ENCODE data around the gene POMC. TPM values are rescaled to one million over a fixed set of nuclear protein-coding genes. Genes with fewer than 3 reads are reported as not detected.

Gene POMC
- total and polyA plus RNA-seq, 2 of the 4 experiments (the other 2 are of a cell fraction): 0.17 TPM; not detected in 1

GRCh38 chr2:25187729-25188350 is 19.5 kb upstream of the POMC start:
- Histone ChIP-seq H3K23ac (ENCODE audit: low read depth, low read length) (no peak overlapping the region), H3K9ac (ENCODE audit: low read depth, low read length) (no peak overlapping the region), H3K4me3 (ENCODE audit: insufficient read depth, low read depth, low read length) (no peak overlapping the region), H4K5ac (ENCODE audit: low read depth, low read length) (no peak overlapping the region), H2BK20ac (ENCODE audit: low read depth, low read length) (no peak overlapping the region), H3K27ac (ENCODE audit: insufficient read depth, low read length) (no peak overlapping the region), H3K9me3 (ENCODE audit: control insufficient read depth, insufficient read depth, low read length) (no peaks in the 10 kb centered on the region), H2BK15ac (ENCODE audit: low read depth, low read length) (no peak overlapping the region), H2BK120ac (ENCODE audit: low read depth, low read length) (no peak overlapping the region), H2AK5ac (ENCODE audit: low read depth, low read length) (no peak overlapping the region), H3K14ac (replicated peaks; ENCODE audit: low read depth, low read length) (no peak overlapping the region), H4K91ac (ENCODE audit: insufficient read depth, low read depth, low read length) (no peak overlapping the region), H3K4ac (ENCODE audit: low read depth, low read length) (no peak overlapping the region), H4K8ac (ENCODE audit: low read depth in 2 of 2, low read length in 2 of 2) (no peak overlapping the region), H2BK5ac (ENCODE audit: low read depth, low read length, poor library complexity, severe bottlenecking) (no peak overlapping the region), H4K20me1 (ENCODE audit: insufficient read depth, low read length) (no peaks in the 10 kb centered on the region), H3K4me1 (ENCODE audit: control insufficient read depth, insufficient read depth, low read length) (peaks cover 2% of the 10 kb centered on the region; the same call in 1 of the 2 replicates), H2AFZ (replicated peaks; ENCODE audit: low read length, poor library complexity) (no peak overlapping the region), H3K27me3 (ENCODE audit: control insufficient read depth, insufficient read depth, low read length) (peaks cover 16% of the 10 kb centered on the region), H3K79me1 (ENCODE audit: low read depth in 1 of 2, low read length in 2 of 2) (no peaks in the 10 kb centered on the region), H3K9me1 (ENCODE audit: insufficient read depth, low read length) (no peaks in the 10 kb centered on the region), H3K18ac (ENCODE audit: low read depth, low read length) (no peak overlapping the region), H2AK9ac (replicated peaks; ENCODE audit: low read depth, low read length, poor library complexity) (no peak overlapping the region), H3K4me2 (ENCODE audit: low read depth, low read length) (no peak overlapping the region), H3K36me3 (ENCODE audit: control insufficient read depth, insufficient read depth, low read length) (no peaks in the 10 kb centered on the region), H3K56ac (ENCODE audit: extremely low read depth, insufficient read depth, low read length) (no peak overlapping the region)
- no peak for TF ChIP-seq NFE2L2 (IDR thresholded peaks at IDR 0.05; ENCODE audit: low read depth, low read length)
- TF ChIP-seq USF2 (IDR thresholded peaks at IDR 0.05; ENCODE audit: low read depth, low read length): no peak
- no peak for TF ChIP-seq BHLHE40 (IDR thresholded peaks at IDR 0.05; ENCODE audit: low read depth, low read length)
- TF ChIP-seq ELK1 (IDR thresholded peaks at IDR 0.05; ENCODE audit: borderline replicate concordance, low read depth, low read length): no peak
- TF ChIP-seq MAFK (IDR thresholded peaks at IDR 0.05; ENCODE audit: low read depth, low read length): no peak
- no peak for TF ChIP-seq MXI1 (IDR thresholded peaks at IDR 0.05; ENCODE audit: borderline replicate concordance, low read depth, low read length)
- TF ChIP-seq CEBPB (IDR thresholded peaks at IDR 0.05; ENCODE audit: low read depth, low read length): no peak
- TF ChIP-seq RAD21 (IDR thresholded peaks at IDR 0.05; ENCODE audit: low read length): no peak
- no peak for TF ChIP-seq RCOR1 (IDR thresholded peaks at IDR 0.05; ENCODE audit: insufficient replicate concordance, low read length)
- TF ChIP-seq RFX5 (IDR thresholded peaks at IDR 0.05; ENCODE audit: low read depth, low read length): no peak
- TF ChIP-seq FOS (IDR thresholded peaks at IDR 0.05; ENCODE audit: low read depth, low read length): no peak
- no peak for TF ChIP-seq CTCF (conservative IDR thresholded peaks at IDR 0.05; ENCODE audit: low read depth, low read length)
- no peak for TF ChIP-seq MAZ (IDR thresholded peaks at IDR 0.05; ENCODE audit: borderline replicate concordance, low read depth, low read length)
- DNase-seq: no peak
- POLR2A ChIA-PET (ENCODE audit: unreplicated experiment): no interaction called here
- no TSS peak for BruUV-seq (replicated peaks)
- WGBS, 2 experiments (ENCODE audit: extremely low coverage in 2 of 2, insufficient read length in 1 of 2): 77% methylated on average over 4 of the region's 11 CpGs; no CpG with 5 or more reads in 1 of the 2 experiments
- dilution Hi-C loops (cut with HindIII; ENCODE audit: low sequenced_read_pairs, unreplicated experiment): no loop called here
- CTCF ChIA-PET: no interaction called here
- ATAC-seq (ENCODE audit: low read depth): no peak
- in situ Hi-C loops (cut with MboI; ENCODE audit: low sequenced_read_pairs): no loop called here
- intact Hi-C loops (cut with micrococcal nuclease): no loop called here
